HG03354 (cell line): ENCODE data around the gene LUZP2.
A peak's percentile ranks its signal among the peaks of the same experiment; 100 is the strongest.

Experiments
- ATAC-seq: cut with Tn5 transposase; IDR thresholded peaks from one replicate; pipeline ENCODE4 v1.9.1; 2021; ENCODE audit warnings: mild to moderate bottlenecking; ENCODE audit not compliant: unreplicated experiment, poor library complexity, severe bottlenecking

Gene LUZP2

GRCh38 chr11:24496736-24497725 is at the start of gene LUZP2:
Gene LUZP2 (plus strand): TSS chr11:24497053.
- no peak for ATAC-seq

- no peak for ATAC-seq
Observed at GRCh38 chr11:24453129-24453718, 43.6 kb upstream of the LUZP2 start.

- ATAC-seq = no peak
Observed at GRCh38 chr11:24457985-24458384, 38.9 kb upstream of the LUZP2 start.

GRCh38 chr11:24470431-24470830 is 26.4 kb upstream of the LUZP2 start:
- ATAC-seq = no peak

- ATAC-seq = no peak
Observed at GRCh38 chr11:24471084-24471483, 25.8 kb upstream of the LUZP2 start.

GRCh38 chr11:24478718-24479117 is 18.1 kb upstream of the LUZP2 start:
- no peak for ATAC-seq

- ATAC-seq = no peak
Observed at GRCh38 chr11:24489477-24489876, 7.4 kb upstream of the LUZP2 start.

- no peak for ATAC-seq
Observed at GRCh38 chr11:24496386-24496735, 492 bp upstream of the LUZP2 start.

- no peak for ATAC-seq
Observed at GRCh38 chr11:24497831-24498230, 978 bp downstream of the LUZP2 start.

GRCh38 chr11:24502425-24502824 is 5.6 kb downstream of the LUZP2 start:
- no peak for ATAC-seq

GRCh38 chr11:24509114-24509513 is 12.3 kb downstream of the LUZP2 start:
- ATAC-seq = no peak

- ATAC-seq = no peak
Observed at GRCh38 chr11:24511511-24511910, 14.7 kb downstream of the LUZP2 start.

- no peak for ATAC-seq
Observed at GRCh38 chr11:24513479-24514218, 16.8 kb downstream of the LUZP2 start.

GRCh38 chr11:24514219-24514594 is 17.4 kb downstream of the LUZP2 start:
- ATAC-seq = peak; percentile 94

- no peak for ATAC-seq
Observed at GRCh38 chr11:24515632-24516031, 18.8 kb downstream of the LUZP2 start.

- ATAC-seq = no peak
Observed at GRCh38 chr11:24516638-24517037, 19.8 kb downstream of the LUZP2 start.

- ATAC-seq = no peak
Observed at GRCh38 chr11:24521601-24522000, 24.7 kb downstream of the LUZP2 start.

GRCh38 chr11:24524156-24524555 is 27.3 kb downstream of the LUZP2 start:
- ATAC-seq = no peak

- no peak for ATAC-seq
Observed at GRCh38 chr11:24531528-24531927, 34.7 kb downstream of the LUZP2 start.

- ATAC-seq = no peak
Observed at GRCh38 chr11:24543771-24544170, 46.9 kb downstream of the LUZP2 start.

GRCh38 chr11:24556693-24557092 is 59.8 kb downstream of the LUZP2 start:
- peak; percentile 70 for ATAC-seq
